Skeletal muscle tissue (tissue), 4 donors: ENCODE measurements around the gene NAGPA. TPM values are rescaled to one million over a fixed set of nuclear protein-coding genes. Genes with fewer than 3 reads are reported as not detected.

Experiments
- H3K27ac ChIP-seq: one replicate; pipeline ENCODE4 v1.7.0; 2013; ENCODE audit warnings: mild to moderate bottlenecking, low read depth, low read length, inconsistent platforms
- H3K27me3 ChIP-seq, 3 donors: one replicate each; pipeline ENCODE4 v1.7.0; 2013; ENCODE audit warnings: low read length in 3 of 3; ENCODE audit not compliant: control insufficient read depth in 3 of 3, insufficient read depth in 3 of 3
- H3K36me3 ChIP-seq, 3 donors: one replicate each; pipeline ENCODE4 v1.7.0; 2013; ENCODE audit warnings: low read length in 3 of 3; ENCODE audit not compliant: control insufficient read depth in 3 of 3, insufficient read depth in 3 of 3
- H3K4me1 ChIP-seq, 3 donors: one replicate each; pipeline ENCODE4 v1.7.0; 2013; ENCODE audit warnings: low read length in 3 of 3, mild to moderate bottlenecking in 3 of 3; ENCODE audit not compliant: control insufficient read depth in 3 of 3, insufficient read depth in 3 of 3
- H3K4me3 ChIP-seq, 3 donors: one replicate each; pipeline ENCODE4 v1.7.0; 2013; ENCODE audit warnings: low read length in 3 of 3
- H3K9ac ChIP-seq, 3 donors: one replicate each; pipeline ENCODE4 v1.7.0; 2013; ENCODE audit warnings: low read length in 3 of 3, mild to moderate bottlenecking in 3 of 3, moderate library complexity in 2 of 3, low read depth in 1 of 3
- H3K9me3 ChIP-seq, 3 donors: one replicate each; pipeline ENCODE4 v1.7.0; 2013; ENCODE audit warnings: low read length in 3 of 3; ENCODE audit not compliant: control insufficient read depth in 3 of 3
- total RNA-seq: library from RNA; depleted of rRNA; stranded (reverse); fragments of >200 nt; gene quantifications from one replicate; pipeline ENCODE4 v1.2.3, GENCODE V29; 2014
- donor health status: Osteomylitis.

The NAGPA gene
- total RNA-seq, 1 donor from 2014 or later, result 5.2 TPM

- Histone ChIP-seq H3K4me1 (peaks cover 13 to 22% (median 13%) of the 10 kb centered on the region in 3 donors), H3K27me3 (no peaks in the 10 kb centered on the region)
Measured at GRCh38 chr16:5031601-5032000, 2.1 kb downstream of the NAGPA start.

GRCh38 chr16:5030251-5030870 is 3.4 kb downstream of the NAGPA start:
- Histone ChIP-seq H3K9me3 (no peaks in the 10 kb centered on the region), H3K4me3 (no peak overlapping the region), H3K27ac (no peak overlapping the region), H3K9ac (no peak overlapping the region), H3K4me1 (peaks cover 13 to 22% (median 13%) of the 10 kb centered on the region in 3 donors), H3K36me3 (peaks cover 12 to 18% (median 12%) of the 10 kb centered on the region in 3 donors), H3K27me3 (no peaks in the 10 kb centered on the region)

More at GRCh38 chr16:5031601-5032000, 2.1 kb downstream of the NAGPA start:
- Histone ChIP-seq H3K9me3 (no peaks in the 10 kb centered on the region), H3K4me3 (no peak overlapping the region), H3K27ac (no peak overlapping the region), H3K36me3 (peaks cover 12 to 18% (median 12%) of the 10 kb centered on the region in 3 donors), H3K9ac (no peak overlapping the region)

GRCh38 chr16:5028950-5029475 is 4.7 kb downstream of the NAGPA start:
- Histone ChIP-seq H3K27ac (no peak overlapping the region), H3K9ac (no peak overlapping the region), H3K4me1 (peaks cover 8 to 25% (median 19%) of the 10 kb centered on the region in 3 donors), H3K9me3 (no peaks in the 10 kb centered on the region), H3K36me3 (peaks cover 12 to 18% (median 12%) of the 10 kb centered on the region in 3 donors), H3K4me3 (no peak overlapping the region), H3K27me3 (no peaks in the 10 kb centered on the region)

GRCh38 chr16:5027575-5028235 is 6.0 kb downstream of the NAGPA start:
- Histone ChIP-seq H3K9ac (no peak overlapping the region), H3K4me1 (peaks cover 3 to 15% (median 14%) of the 10 kb centered on the region in 3 donors), H3K36me3 (peaks cover 12 to 18% (median 12%) of the 10 kb centered on the region in 3 donors)

GRCh38 chr16:5027086-5027485 is 6.6 kb downstream of the NAGPA start:
- peaks cover 0 to 6% (median 0%) of the 10 kb centered on the region in 3 donors for H3K27me3 ChIP-seq
- no peak overlapping the region for H3K9ac ChIP-seq
- H3K9me3 ChIP-seq, result no peaks in the 10 kb centered on the region
- H3K36me3 ChIP-seq, result peaks cover 12 to 18% (median 12%) of the 10 kb centered on the region in 3 donors
- no peak overlapping the region for H3K4me3 ChIP-seq
- H3K4me1 ChIP-seq, result peaks cover 2 to 18% (median 11%) of the 10 kb centered on the region in 3 donors
- no peak overlapping the region for H3K27ac ChIP-seq

More at GRCh38 chr16:5027575-5028235, 6.0 kb downstream of the NAGPA start:
- Histone ChIP-seq H3K9me3 (no peaks in the 10 kb centered on the region), H3K27me3 (peaks cover 0 to under 1% (median 0%) of the 10 kb centered on the region in 3 donors), H3K27ac (no peak overlapping the region), H3K4me3 (no peak overlapping the region)

GRCh38 chr16:5026664-5027063 is 7.1 kb downstream of the NAGPA start:
- Histone ChIP-seq H3K4me1 (peaks cover 2 to 18% (median 11%) of the 10 kb centered on the region in 3 donors), H3K4me3 (no peak overlapping the region), H3K9ac (no peak overlapping the region), H3K9me3 (no peaks in the 10 kb centered on the region), H3K27ac (no peak overlapping the region), H3K27me3 (peaks cover 0 to 6% (median 0%) of the 10 kb centered on the region in 3 donors), H3K36me3 (peaks cover 9 to 18% (median 12%) of the 10 kb centered on the region in 3 donors)

GRCh38 chr16:5025171-5025632 is 8.5 kb downstream of the NAGPA start:
- no peaks in the 10 kb centered on the region for H3K9me3 ChIP-seq
- no peak overlapping the region for H3K4me3 ChIP-seq
- no peak overlapping the region for H3K27ac ChIP-seq
- peaks cover 2 to 22% (median 11%) of the 10 kb centered on the region in 3 donors for H3K4me1 ChIP-seq
- H3K36me3 ChIP-seq, result peaks cover 4 to 16% (median 7%) of the 10 kb centered on the region in 3 donors
- peak overlapping the region in 1 of 3 donors; percentile 54 for H3K9ac ChIP-seq
- H3K27me3 ChIP-seq, result peaks cover 0 to 6% (median 0%) of the 10 kb centered on the region in 3 donors

GRCh38 chr16:5024632-5025031 is 9.1 kb downstream of the NAGPA start:
- Histone ChIP-seq H3K27me3 (peaks cover 0 to 6% (median 0%) of the 10 kb centered on the region in 3 donors), H3K4me1 (peaks cover 2 to 24% (median 11%) of the 10 kb centered on the region in 3 donors), H3K27ac (no peak overlapping the region), H3K9me3 (no peaks in the 10 kb centered on the region), H3K36me3 (peaks cover 4 to 12% (median 7%) of the 10 kb centered on the region in 3 donors), H3K9ac (peak overlapping the region in 1 of 3 donors; percentile 54), H3K4me3 (no peak overlapping the region)

GRCh38 chr16:5022521-5022920 is 11.2 kb downstream of the NAGPA start:
- Histone ChIP-seq H3K36me3 (peaks cover 0 to 2% (median under 1%) of the 10 kb centered on the region in 3 donors), H3K4me3 (no peak overlapping the region), H3K4me1 (peaks cover 2 to 24% (median 11%) of the 10 kb centered on the region in 3 donors), H3K27ac (no peak overlapping the region), H3K9me3 (no peaks in the 10 kb centered on the region), H3K9ac (no peak overlapping the region), H3K27me3 (peaks cover 0 to 6% (median 0%) of the 10 kb centered on the region in 3 donors)
